SK-N-SH treated with all-trans-retinoic acid at 6 μM for 48 hours (cell line): ENCODE measurements around the gene OR51B5.

ENCODE experiments used
- ARNTL ChIP-seq: fragments of 450-650 bp; formaldehyde crosslinking; IDR thresholded peaks from 2 replicates; pipeline ENCODE4 v1.5.0; 2020; ENCODE audit warnings: low read depth, mild to moderate bottlenecking, moderate library complexity, borderline replicate concordance
- BACH2 ChIP-seq: fragments of 250-450 bp; sonication (Bioruptor Pico); IDR thresholded peaks from 2 replicates; pipeline ENCODE4 v1.9.0; 2021; ENCODE audit warnings: mild to moderate bottlenecking, borderline replicate concordance
- CSRNP3 ChIP-seq: fragments of 250-450 bp; sonication (Bioruptor Pico); IDR thresholded peaks from 2 replicates; pipeline ENCODE4 v1.5.1; 2021; ENCODE audit warnings: mild to moderate bottlenecking, moderate library complexity
- ESRRG ChIP-seq: fragments of 250-450 bp; sonication (Bioruptor Pico); IDR thresholded peaks from 2 replicates; pipeline ENCODE4 v1.6.1; 2021; ENCODE audit warnings: mild to moderate bottlenecking
- GLIS3 ChIP-seq: fragments of 250-450 bp; sonication (Bioruptor Pico); IDR thresholded peaks from 2 replicates; pipeline ENCODE4 v1.5.0; 2020; ENCODE audit warnings: mild to moderate bottlenecking, moderate library complexity
- OSR1 ChIP-seq: fragments of 250-450 bp; sonication (Bioruptor Pico); IDR thresholded peaks from 2 replicates; pipeline ENCODE4 v1.8.0; 2022; ENCODE audit warnings: moderate library complexity, mild to moderate bottlenecking, inconsistent platforms
- PPARA ChIP-seq: fragments of 250-450 bp; sonication (Bioruptor Pico); IDR thresholded peaks from 2 replicates; pipeline ENCODE4 v1.5.0; 2020; ENCODE audit warnings: mild to moderate bottlenecking, borderline replicate concordance
- RARB ChIP-seq: fragments of 250-450 bp; sonication (Bioruptor Pico); IDR thresholded peaks from 2 replicates; pipeline ENCODE4 v1.8.0; 2021; ENCODE audit warnings: mild to moderate bottlenecking, moderate library complexity
- TCF4 ChIP-seq: fragments of 250-450 bp; sonication (Bioruptor Pico); IDR thresholded peaks from 2 replicates; pipeline ENCODE4 v1.8.0; 2021; ENCODE audit warnings: mild to moderate bottlenecking, moderate library complexity, borderline replicate concordance
- TOX ChIP-seq: fragments of 250-450 bp; sonication (Bioruptor Pico); IDR thresholded peaks from 2 replicates; pipeline ENCODE4 v1.8.0; 2021; ENCODE audit warnings: mild to moderate bottlenecking, moderate library complexity, borderline replicate concordance
- ZFP3 ChIP-seq: fragments of 250-450 bp; sonication (Bioruptor Pico); IDR thresholded peaks from 2 replicates; pipeline ENCODE4 v1.5.0; 2020; ENCODE audit warnings: mild to moderate bottlenecking, moderate library complexity
- ZFP30 ChIP-seq: fragments of 450-650 bp; formaldehyde crosslinking; IDR thresholded peaks from 2 replicates; pipeline ENCODE4 v1.5.0; 2022; ENCODE audit warnings: mild to moderate bottlenecking, moderate library complexity
- TF ChIP-seq, protein P1 (sequence below): fragments of 250-450 bp; sonication (Bioruptor Pico); IDR thresholded peaks from 2 replicates; pipeline ENCODE4 v1.5.0; 2020; ENCODE audit warnings: mild to moderate bottlenecking, moderate library complexity
- TF ChIP-seq, protein P2 (sequence below): fragments of 250-450 bp; sonication (Bioruptor Pico); IDR thresholded peaks from 2 replicates; pipeline ENCODE4 v1.8.0; 2020; ENCODE audit warnings: mild to moderate bottlenecking, moderate library complexity, borderline replicate concordance

DNA sequence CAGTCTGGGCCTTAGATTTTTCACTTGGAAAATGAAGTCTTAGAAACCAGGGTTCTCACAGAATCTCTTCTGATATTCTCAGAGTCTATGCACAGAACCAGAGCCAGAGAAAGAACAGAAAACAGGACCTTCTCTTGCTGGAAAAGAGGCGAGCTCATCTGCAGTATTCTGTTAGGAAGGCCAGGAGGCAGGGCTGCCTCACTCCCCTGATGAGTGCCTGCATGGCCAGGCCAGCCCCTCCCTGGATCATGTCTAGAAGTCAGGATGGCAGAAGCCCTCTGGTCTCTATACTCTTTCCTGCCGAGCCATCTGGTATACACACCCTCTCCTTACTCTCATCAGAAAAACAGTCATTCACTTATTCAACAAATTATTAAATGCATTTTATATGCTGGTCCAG, 41.0 kb upstream of the OR51B5 start:
- TF ChIP-seq ARNTL (CRISPR knock-in tag) = no peak
- TF ChIP-seq OSR1 (CRISPR knock-in tag) = no peak
- TF ChIP-seq, protein P1, sequence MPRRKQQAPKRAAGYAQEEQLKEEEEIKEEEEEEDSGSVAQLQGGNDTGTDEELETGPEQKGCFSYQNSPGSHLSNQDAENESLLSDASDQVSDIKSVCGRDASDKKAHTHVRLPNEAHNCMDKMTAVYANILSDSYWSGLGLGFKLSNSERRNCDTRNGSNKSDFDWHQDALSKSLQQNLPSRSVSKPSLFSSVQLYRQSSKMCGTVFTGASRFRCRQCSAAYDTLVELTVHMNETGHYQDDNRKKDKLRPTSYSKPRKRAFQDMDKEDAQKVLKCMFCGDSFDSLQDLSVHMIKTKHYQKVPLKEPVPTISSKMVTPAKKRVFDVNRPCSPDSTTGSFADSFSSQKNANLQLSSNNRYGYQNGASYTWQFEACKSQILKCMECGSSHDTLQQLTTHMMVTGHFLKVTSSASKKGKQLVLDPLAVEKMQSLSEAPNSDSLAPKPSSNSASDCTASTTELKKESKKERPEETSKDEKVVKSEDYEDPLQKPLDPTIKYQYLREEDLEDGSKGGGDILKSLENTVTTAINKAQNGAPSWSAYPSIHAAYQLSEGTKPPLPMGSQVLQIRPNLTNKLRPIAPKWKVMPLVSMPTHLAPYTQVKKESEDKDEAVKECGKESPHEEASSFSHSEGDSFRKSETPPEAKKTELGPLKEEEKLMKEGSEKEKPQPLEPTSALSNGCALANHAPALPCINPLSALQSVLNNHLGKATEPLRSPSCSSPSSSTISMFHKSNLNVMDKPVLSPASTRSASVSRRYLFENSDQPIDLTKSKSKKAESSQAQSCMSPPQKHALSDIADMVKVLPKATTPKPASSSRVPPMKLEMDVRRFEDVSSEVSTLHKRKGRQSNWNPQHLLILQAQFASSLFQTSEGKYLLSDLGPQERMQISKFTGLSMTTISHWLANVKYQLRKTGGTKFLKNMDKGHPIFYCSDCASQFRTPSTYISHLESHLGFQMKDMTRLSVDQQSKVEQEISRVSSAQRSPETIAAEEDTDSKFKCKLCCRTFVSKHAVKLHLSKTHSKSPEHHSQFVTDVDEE (CRISPR knock-in tag) = no peak
- TF ChIP-seq ZFP30 (CRISPR knock-in tag) = no peak
- no peak for TF ChIP-seq BACH2
- TF ChIP-seq CSRNP3 (CRISPR knock-in tag) = no peak
- TF ChIP-seq RARB = no peak
- no peak for TF ChIP-seq PPARA (CRISPR knock-in tag)
- TF ChIP-seq TOX = no peak
- TF ChIP-seq GLIS3 = no peak
- TF ChIP-seq, protein P2, sequence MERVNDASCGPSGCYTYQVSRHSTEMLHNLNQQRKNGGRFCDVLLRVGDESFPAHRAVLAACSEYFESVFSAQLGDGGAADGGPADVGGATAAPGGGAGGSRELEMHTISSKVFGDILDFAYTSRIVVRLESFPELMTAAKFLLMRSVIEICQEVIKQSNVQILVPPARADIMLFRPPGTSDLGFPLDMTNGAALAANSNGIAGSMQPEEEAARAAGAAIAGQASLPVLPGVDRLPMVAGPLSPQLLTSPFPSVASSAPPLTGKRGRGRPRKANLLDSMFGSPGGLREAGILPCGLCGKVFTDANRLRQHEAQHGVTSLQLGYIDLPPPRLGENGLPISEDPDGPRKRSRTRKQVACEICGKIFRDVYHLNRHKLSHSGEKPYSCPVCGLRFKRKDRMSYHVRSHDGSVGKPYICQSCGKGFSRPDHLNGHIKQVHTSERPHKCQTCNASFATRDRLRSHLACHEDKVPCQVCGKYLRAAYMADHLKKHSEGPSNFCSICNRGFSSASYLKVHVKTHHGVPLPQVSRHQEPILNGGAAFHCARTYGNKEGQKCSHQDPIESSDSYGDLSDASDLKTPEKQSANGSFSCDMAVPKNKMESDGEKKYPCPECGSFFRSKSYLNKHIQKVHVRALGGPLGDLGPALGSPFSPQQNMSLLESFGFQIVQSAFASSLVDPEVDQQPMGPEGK (CRISPR knock-in tag) = no peak
- TF ChIP-seq ESRRG (CRISPR knock-in tag) = no peak
- no peak for TF ChIP-seq ZFP3
- TF ChIP-seq TCF4 (CRISPR knock-in tag) = no peak
